Neural cell (in vitro differentiated cells): ENCODE data around the gene NOC2L. TPM values are rescaled to one million over a fixed set of nuclear protein-coding genes. Genes with fewer than 3 reads are reported as not detected.
"Not testable (repeated sequence)": the region's sequence is repeated elsewhere in the genome, so short reads cannot be mapped to it uniquely, and the experiment has no call there.

ENCODE experiments used
- H2AFZ ChIP-seq: fragments of 200-600, 300-800 bp; sonication (generic), shearing (Covaris generic); 2 replicates; pipeline ENCODE4 v1.6.0; 2014; ENCODE audit warnings: low read depth, mild to moderate bottlenecking, antibody characterized with exemption, low read length, moderate library complexity
- H3F3A ChIP-seq: fragments of 200-600 bp; shearing (Covaris generic); 2 replicates; pipeline ENCODE4 v1.6.1; 2016; ENCODE audit warnings: mild to moderate bottlenecking, moderate library complexity, mixed read lengths, antibody characterized with exemption, low read length; ENCODE audit not compliant: insufficient read depth, poor library complexity, severe bottlenecking
- H3K27ac ChIP-seq: fragments of 200-600, 300-800 bp; sonication (generic), shearing (Covaris generic); 2 replicates; pipeline ENCODE4 v1.5.1; 2014; ENCODE audit warnings: mild to moderate bottlenecking, low read length, moderate library complexity
- H3K27me3 ChIP-seq: fragments of 300-800, 200-600 bp; sonication (generic), shearing (Covaris generic); 2 replicates; pipeline ENCODE4 v1.6.0; 2014; ENCODE audit warnings: mild to moderate bottlenecking, low read depth, low read length, moderate library complexity; ENCODE audit not compliant: insufficient read depth
- H3K36me3 ChIP-seq: fragments of 300-800, 200-600 bp; sonication (generic), shearing (Covaris generic); 2 replicates; pipeline ENCODE4 v1.5.1; 2014; ENCODE audit warnings: mild to moderate bottlenecking, antibody characterized with exemption, low read length, moderate library complexity; ENCODE audit not compliant: insufficient read depth
- H3K4me2 ChIP-seq: fragments of 300-800, 200-600 bp; sonication (generic), shearing (Covaris generic); 2 replicates; pipeline ENCODE4 v1.6.0; 2014; ENCODE audit warnings: mild to moderate bottlenecking, low read length
- H3K4me3 ChIP-seq: fragments of 300-800, 200-600 bp; sonication (generic), shearing (Covaris generic); 2 replicates; pipeline ENCODE4 v1.5.1; 2014; ENCODE audit warnings: mild to moderate bottlenecking, low read length, moderate library complexity
- H3K79me2 ChIP-seq: fragments of 200-600 bp; shearing (Covaris generic); replicated peaks from 2 replicates; pipeline ENCODE4 v1.6.0; 2014; ENCODE audit warnings: mild to moderate bottlenecking, low read length, moderate library complexity; ENCODE audit not compliant: insufficient read depth
- H3K9ac ChIP-seq: fragments of 300-800, 200-600 bp; sonication (generic), shearing (Covaris generic); 2 replicates; pipeline ENCODE4 v1.6.1; 2016; ENCODE audit warnings: mild to moderate bottlenecking, low read length, mixed read lengths
- H3K9me2 ChIP-seq: fragments of 200-600 bp; shearing (Covaris generic); 2 replicates; pipeline ENCODE4 v1.6.1; 2016; ENCODE audit warnings: mild to moderate bottlenecking, low read length, mixed read lengths; ENCODE audit not compliant: insufficient read depth
- H3K9me3 ChIP-seq: fragments of 200-600, 300-800 bp; sonication (generic), shearing (Covaris generic); 2 replicates; pipeline ENCODE4 v1.6.1; 2016; ENCODE audit warnings: mild to moderate bottlenecking, mixed run types, low read length, moderate library complexity, mixed read lengths
- H4K20me1 ChIP-seq: fragments of 200-600 bp; shearing (Covaris generic); 2 replicates; pipeline ENCODE4 v1.6.1; 2016; ENCODE audit warnings: mild to moderate bottlenecking, mixed run types; ENCODE audit not compliant: insufficient read depth
- EP300 ChIP-seq: fragments of 450-650 bp; conservative IDR thresholded peaks from 2 replicates; pipeline ENCODE4 v1.6.1; 2014; ENCODE audit warnings: antibody characterized with exemption, mild to moderate bottlenecking, moderate library complexity; ENCODE audit not compliant: poor library complexity, severe bottlenecking
- EZH2 ChIP-seq: fragments of 200-600, 300-800 bp; shearing (Covaris generic), sonication (generic); IDR thresholded peaks from 2 replicates; pipeline ENCODE4 v1.6.1; 2014; ENCODE audit warnings: antibody characterized with exemption, low read length, borderline replicate concordance, mild to moderate bottlenecking; ENCODE audit not compliant: insufficient read depth, poor library complexity, severe bottlenecking
- MXI1 ChIP-seq: fragments of 450-650 bp; conservative IDR thresholded peaks from 2 replicates; pipeline ENCODE4 v1.6.1; 2014; ENCODE audit warnings: antibody characterized with exemption, mild to moderate bottlenecking; ENCODE audit not compliant: poor library complexity, severe bottlenecking
- POLR2AphosphoS5 ChIP-seq: IDR thresholded peaks from 2 replicates; pipeline ENCODE4 v1.6.1; 2012
- RAD21 ChIP-seq: fragments of 450-650 bp; conservative IDR thresholded peaks from 2 replicates; pipeline ENCODE4 v1.6.1; 2014; ENCODE audit warnings: antibody characterized with exemption, mild to moderate bottlenecking, moderate library complexity
- SMC3 ChIP-seq: fragments of 450-650 bp; conservative IDR thresholded peaks from 2 replicates; pipeline ENCODE4 v1.6.1; 2014; ENCODE audit warnings: antibody characterized with exemption, mild to moderate bottlenecking, moderate library complexity; ENCODE audit not compliant: poor library complexity
- TAF1 ChIP-seq: IDR thresholded peaks from 2 replicates; pipeline ENCODE4 v1.6.1; 2012; ENCODE audit warnings: low read depth
- polyA plus RNA-seq: library from polyadenylated mRNA; depleted of rRNA; stranded (reverse); fragments of >200 nt; gene quantifications from 2 replicates; pipeline ENCODE4 v1.2.3, GENCODE V29; 2014
- TF ChIP-seq, protein P1 (sequence below): fragments of 450-650 bp; IDR thresholded peaks from 2 replicates; pipeline ENCODE4 v1.5.1; 2014; ENCODE audit warnings: antibody characterized with exemption, mild to moderate bottlenecking, moderate library complexity; ENCODE audit not compliant: poor library complexity, severe bottlenecking
- TF ChIP-seq, protein P2 (sequence below): IDR thresholded peaks from 2 replicates; pipeline ENCODE4 v1.6.1; 2012; ENCODE audit warnings: borderline replicate concordance

Gene NOC2L
- polyA plus RNA-seq, 1 donor from 2014 or later = 77.2 TPM

DNA sequence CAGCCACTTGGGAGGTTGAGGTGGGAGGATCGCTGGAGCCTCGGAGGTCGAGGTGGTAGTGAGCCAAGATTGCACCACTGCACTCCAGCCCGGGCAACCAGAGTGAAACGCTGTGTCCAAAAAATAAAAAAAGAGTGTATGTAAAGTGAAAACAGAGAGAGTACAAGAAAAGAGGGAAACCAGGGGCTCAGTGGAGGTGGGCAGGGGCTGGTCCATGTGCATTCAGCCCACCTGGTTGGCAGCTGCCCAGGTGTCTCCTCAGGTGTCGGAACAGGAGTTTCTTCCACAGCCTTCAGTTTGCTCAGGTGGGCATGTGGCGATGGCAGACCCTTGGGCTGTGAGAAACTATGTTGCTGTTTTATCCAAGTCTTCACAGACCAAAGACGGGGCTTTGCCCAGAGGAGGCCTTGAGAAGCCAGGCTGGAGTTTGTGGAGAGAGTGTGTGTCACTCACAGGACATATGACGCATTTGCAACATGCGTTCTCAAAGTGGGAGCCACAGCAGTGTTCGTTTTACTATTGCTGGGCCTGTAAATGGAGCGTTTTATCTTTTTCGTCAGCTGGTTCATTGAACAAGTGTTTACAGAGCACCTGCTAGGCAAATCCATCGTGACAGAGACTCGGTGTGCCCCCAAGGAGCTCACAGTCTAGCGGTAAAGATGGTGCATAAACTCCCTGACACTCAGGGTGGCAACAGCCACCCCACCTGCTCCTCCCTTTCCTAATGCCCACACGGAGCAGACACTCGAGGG lies 57.8 kb downstream of the NOC2L start:
- H4K20me1 ChIP-seq = no peaks in the 10 kb centered on the region
- no peaks in the 10 kb centered on the region for H3K79me2 ChIP-seq
- H3K4me3 ChIP-seq = no peak overlapping the region
- no peak for TF ChIP-seq EZH2
- no peak for TF ChIP-seq POLR2AphosphoS5
- TF ChIP-seq TAF1 = no peak
- TF ChIP-seq EP300 = no peak
- TF ChIP-seq MXI1 = no peak
- TF ChIP-seq, protein P1, sequence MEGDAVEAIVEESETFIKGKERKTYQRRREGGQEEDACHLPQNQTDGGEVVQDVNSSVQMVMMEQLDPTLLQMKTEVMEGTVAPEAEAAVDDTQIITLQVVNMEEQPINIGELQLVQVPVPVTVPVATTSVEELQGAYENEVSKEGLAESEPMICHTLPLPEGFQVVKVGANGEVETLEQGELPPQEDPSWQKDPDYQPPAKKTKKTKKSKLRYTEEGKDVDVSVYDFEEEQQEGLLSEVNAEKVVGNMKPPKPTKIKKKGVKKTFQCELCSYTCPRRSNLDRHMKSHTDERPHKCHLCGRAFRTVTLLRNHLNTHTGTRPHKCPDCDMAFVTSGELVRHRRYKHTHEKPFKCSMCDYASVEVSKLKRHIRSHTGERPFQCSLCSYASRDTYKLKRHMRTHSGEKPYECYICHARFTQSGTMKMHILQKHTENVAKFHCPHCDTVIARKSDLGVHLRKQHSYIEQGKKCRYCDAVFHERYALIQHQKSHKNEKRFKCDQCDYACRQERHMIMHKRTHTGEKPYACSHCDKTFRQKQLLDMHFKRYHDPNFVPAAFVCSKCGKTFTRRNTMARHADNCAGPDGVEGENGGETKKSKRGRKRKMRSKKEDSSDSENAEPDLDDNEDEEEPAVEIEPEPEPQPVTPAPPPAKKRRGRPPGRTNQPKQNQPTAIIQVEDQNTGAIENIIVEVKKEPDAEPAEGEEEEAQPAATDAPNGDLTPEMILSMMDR = no peak
- no peak for TF ChIP-seq SMC3
- TF ChIP-seq RAD21 = no peak
- TF ChIP-seq, protein P2, sequence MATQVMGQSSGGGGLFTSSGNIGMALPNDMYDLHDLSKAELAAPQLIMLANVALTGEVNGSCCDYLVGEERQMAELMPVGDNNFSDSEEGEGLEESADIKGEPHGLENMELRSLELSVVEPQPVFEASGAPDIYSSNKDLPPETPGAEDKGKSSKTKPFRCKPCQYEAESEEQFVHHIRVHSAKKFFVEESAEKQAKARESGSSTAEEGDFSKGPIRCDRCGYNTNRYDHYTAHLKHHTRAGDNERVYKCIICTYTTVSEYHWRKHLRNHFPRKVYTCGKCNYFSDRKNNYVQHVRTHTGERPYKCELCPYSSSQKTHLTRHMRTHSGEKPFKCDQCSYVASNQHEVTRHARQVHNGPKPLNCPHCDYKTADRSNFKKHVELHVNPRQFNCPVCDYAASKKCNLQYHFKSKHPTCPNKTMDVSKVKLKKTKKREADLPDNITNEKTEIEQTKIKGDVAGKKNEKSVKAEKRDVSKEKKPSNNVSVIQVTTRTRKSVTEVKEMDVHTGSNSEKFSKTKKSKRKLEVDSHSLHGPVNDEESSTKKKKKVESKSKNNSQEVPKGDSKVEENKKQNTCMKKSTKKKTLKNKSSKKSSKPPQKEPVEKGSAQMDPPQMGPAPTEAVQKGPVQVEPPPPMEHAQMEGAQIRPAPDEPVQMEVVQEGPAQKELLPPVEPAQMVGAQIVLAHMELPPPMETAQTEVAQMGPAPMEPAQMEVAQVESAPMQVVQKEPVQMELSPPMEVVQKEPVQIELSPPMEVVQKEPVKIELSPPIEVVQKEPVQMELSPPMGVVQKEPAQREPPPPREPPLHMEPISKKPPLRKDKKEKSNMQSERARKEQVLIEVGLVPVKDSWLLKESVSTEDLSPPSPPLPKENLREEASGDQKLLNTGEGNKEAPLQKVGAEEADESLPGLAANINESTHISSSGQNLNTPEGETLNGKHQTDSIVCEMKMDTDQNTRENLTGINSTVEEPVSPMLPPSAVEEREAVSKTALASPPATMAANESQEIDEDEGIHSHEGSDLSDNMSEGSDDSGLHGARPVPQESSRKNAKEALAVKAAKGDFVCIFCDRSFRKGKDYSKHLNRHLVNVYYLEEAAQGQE = no peak
- H3K27me3 ChIP-seq = no peaks in the 10 kb centered on the region
- no peak overlapping the region for H3K9ac ChIP-seq
- no peaks in the 10 kb centered on the region for H3K9me3 ChIP-seq
- H3K27ac ChIP-seq = no peak overlapping the region
- no peaks in the 10 kb centered on the region for H3K36me3 ChIP-seq
- no peak overlapping the region for H2AFZ ChIP-seq
- no peaks in the 10 kb centered on the region for H3K9me2 ChIP-seq
- H3K4me2 ChIP-seq = no peak overlapping the region
- no peaks in the 10 kb centered on the region for H3F3A ChIP-seq

DNA sequence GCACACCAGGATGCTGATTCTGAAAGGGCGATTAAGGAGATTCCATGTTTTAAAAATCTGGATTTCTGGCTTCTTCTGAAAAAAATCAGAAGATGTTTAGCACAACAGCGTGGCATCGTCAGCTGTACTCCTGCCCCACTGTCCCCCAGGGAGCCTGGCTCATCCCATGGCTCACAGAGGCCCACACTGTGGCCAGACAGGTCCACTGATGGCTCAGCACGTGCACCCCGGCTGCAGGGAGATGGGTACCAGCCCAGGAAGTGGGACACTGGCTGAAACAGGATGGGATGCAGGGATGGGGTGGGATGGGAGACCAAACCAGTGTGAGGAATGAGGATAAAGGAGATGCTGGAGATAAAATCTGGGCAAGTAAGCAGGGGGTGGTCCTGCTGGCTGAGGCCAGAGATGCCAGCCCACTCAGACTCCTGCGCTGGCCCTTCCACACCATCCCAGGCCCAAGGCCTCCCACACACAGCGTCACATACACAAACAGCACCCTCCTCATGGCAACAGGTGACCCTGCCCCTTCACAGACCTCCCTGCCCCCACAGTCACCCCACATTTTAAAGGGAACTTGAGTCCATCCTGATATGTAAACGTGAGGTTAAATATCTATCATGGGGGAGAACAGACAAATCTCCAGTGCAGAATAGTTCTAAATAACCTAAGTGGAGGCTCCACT lies 59.3 kb downstream of the NOC2L start:
- no peaks in the 10 kb centered on the region for H3K36me3 ChIP-seq
- no peaks in the 10 kb centered on the region for H3K9me3 ChIP-seq
- H3K27me3 ChIP-seq = no peaks in the 10 kb centered on the region
- H2AFZ ChIP-seq = no peak overlapping the region
- no peaks in the 10 kb centered on the region for H4K20me1 ChIP-seq
- no peak for TF ChIP-seq TAF1
- no peak for TF ChIP-seq SMC3
- TF ChIP-seq POLR2AphosphoS5 = no peak
- no peak for TF ChIP-seq EP300
- TF ChIP-seq RAD21 = no peak
- no peak for TF ChIP-seq MXI1
- no peak for TF ChIP-seq EZH2
- TF ChIP-seq, protein P1 = no peak
- TF ChIP-seq, protein P2 = no peak
- H3F3A ChIP-seq = no peaks in the 10 kb centered on the region
- no peak overlapping the region for H3K9ac ChIP-seq
- no peak overlapping the region for H3K27ac ChIP-seq
- no peak overlapping the region for H3K4me3 ChIP-seq
- no peaks in the 10 kb centered on the region for H3K79me2 ChIP-seq
- H3K9me2 ChIP-seq = no peaks in the 10 kb centered on the region
- no peak overlapping the region for H3K4me2 ChIP-seq

DNA sequence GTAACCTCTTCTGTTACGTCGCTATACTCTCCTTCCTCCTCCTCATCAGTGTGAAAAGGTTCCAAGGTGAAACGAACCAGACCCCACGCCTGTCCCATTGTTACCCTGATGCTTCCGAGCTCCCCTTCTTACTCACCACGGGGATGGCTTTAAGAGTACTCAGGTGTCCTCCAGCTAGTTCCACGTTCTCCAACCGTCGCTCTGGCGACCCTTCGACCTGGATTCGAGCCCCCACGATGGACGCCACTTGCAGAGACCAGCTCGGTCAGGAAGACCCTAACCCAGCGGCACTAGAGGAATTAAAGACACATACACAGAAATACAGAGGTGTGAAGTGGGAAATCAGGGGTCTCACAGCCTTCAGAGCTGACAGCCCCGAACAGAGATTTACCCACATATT lies 61.1 kb downstream of the NOC2L start:
- H3K27me3 ChIP-seq, H4K20me1 ChIP-seq, H3F3A ChIP-seq, H3K9ac ChIP-seq, H3K4me3 ChIP-seq, H3K9me3 ChIP-seq, H3K36me3 ChIP-seq, H3K79me2 ChIP-seq, H3K9me2 ChIP-seq, H3K27ac ChIP-seq, H2AFZ ChIP-seq, H3K4me2 ChIP-seq: not testable (repeated sequence)
